Peyer's patch (tissue), 4 donors: Measurements from ENCODE around the gene PARD3B.

ENCODE experiments used
- CTCF ChIP-seq, 6 experiments: fragments of 450-650 bp in 4 of 6; fragments of 200-600 bp in 2 of 6; sonication (generic) in 1 of 6; IDR thresholded peaks; one replicate each; pipeline ENCODE4 v1.5.1; 2017 to 2019; ENCODE audit warnings: antibody characterized with exemption in 6 of 6, mild to moderate bottlenecking in 3 of 6, moderate library complexity in 1 of 6
- POLR2A ChIP-seq, 2 donors: fragments of 450-650 bp; IDR thresholded peaks; one replicate each; pipeline ENCODE4 v1.5.1; 2017; ENCODE audit warnings: antibody characterized with exemption in 2 of 2, mild to moderate bottlenecking in 2 of 2, moderate library complexity in 2 of 2

- no peak for TF ChIP-seq CTCF (IDR thresholded peaks at IDR 0.05)
- TF ChIP-seq POLR2A (IDR thresholded peaks at IDR 0.05), result no peak
Observed at GRCh38 chr2:205543262-205543843, 998.1 kb downstream of the PARD3B start.
